ENCODE results near the gene GPAT3. TPM values are rescaled to one million over a fixed set of nuclear protein-coding genes. Genes with fewer than 3 reads are reported as not detected.

The GPAT3 gene
- total and polyA plus RNA-seq, 2 experiments from 2014 or later = 1.2 to 2.0 TPM

GRCh38 chr4:83569429-83569828 is 33.5 kb downstream of the GPAT3 start:
- no peaks in the 10 kb centered on the region for H3K27me3 ChIP-seq (ENCODE audit: insufficient read depth)
- Mint-ChIP-seq H3K4me1 (no peaks in the 10 kb centered on the region), H3K27ac (no peak overlapping the region), H3K9me3 (no peaks in the 10 kb centered on the region), H3K36me3 (ENCODE audit: low read depth) (no peaks in the 10 kb centered on the region), H3K27me3 (ENCODE audit: insufficient read depth, low read depth, poor library complexity) (no peaks in the 10 kb centered on the region), H3K4me3 (no peak overlapping the region)
- no peaks in the 10 kb centered on the region for H3F3A ChIP-seq (replicated peaks; ENCODE audit: low read depth)
- TF ChIP-seq EZH2phosphoT487 (IDR thresholded peaks at IDR 0.05; ENCODE audit: unreplicated experiment) (no peak), STAT1 (IDR thresholded peaks at IDR 0.05; ENCODE audit: unreplicated experiment) (no peak), ETS1 (IDR thresholded peaks at IDR 0.05) (no peak)
- TF ChIP-seq, protein P1, sequence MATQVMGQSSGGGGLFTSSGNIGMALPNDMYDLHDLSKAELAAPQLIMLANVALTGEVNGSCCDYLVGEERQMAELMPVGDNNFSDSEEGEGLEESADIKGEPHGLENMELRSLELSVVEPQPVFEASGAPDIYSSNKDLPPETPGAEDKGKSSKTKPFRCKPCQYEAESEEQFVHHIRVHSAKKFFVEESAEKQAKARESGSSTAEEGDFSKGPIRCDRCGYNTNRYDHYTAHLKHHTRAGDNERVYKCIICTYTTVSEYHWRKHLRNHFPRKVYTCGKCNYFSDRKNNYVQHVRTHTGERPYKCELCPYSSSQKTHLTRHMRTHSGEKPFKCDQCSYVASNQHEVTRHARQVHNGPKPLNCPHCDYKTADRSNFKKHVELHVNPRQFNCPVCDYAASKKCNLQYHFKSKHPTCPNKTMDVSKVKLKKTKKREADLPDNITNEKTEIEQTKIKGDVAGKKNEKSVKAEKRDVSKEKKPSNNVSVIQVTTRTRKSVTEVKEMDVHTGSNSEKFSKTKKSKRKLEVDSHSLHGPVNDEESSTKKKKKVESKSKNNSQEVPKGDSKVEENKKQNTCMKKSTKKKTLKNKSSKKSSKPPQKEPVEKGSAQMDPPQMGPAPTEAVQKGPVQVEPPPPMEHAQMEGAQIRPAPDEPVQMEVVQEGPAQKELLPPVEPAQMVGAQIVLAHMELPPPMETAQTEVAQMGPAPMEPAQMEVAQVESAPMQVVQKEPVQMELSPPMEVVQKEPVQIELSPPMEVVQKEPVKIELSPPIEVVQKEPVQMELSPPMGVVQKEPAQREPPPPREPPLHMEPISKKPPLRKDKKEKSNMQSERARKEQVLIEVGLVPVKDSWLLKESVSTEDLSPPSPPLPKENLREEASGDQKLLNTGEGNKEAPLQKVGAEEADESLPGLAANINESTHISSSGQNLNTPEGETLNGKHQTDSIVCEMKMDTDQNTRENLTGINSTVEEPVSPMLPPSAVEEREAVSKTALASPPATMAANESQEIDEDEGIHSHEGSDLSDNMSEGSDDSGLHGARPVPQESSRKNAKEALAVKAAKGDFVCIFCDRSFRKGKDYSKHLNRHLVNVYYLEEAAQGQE (IDR thresholded peaks at IDR 0.05; ENCODE audit: unreplicated experiment) = no peak
- H3K4me2 ChIP-seq = no peak overlapping the region
- no peak for DNase-seq (ENCODE audit: low spot score)
- no peaks in the 10 kb centered on the region for H3K9me2 ChIP-seq (ENCODE audit: insufficient read depth)
- H3K36me3 ChIP-seq (ENCODE audit: insufficient read depth) = no peaks in the 10 kb centered on the region
- no peaks in the 10 kb centered on the region for H3K4me1 ChIP-seq (ENCODE audit: insufficient read depth)
- no peaks in the 10 kb centered on the region for H3K79me2 ChIP-seq (replicated peaks; ENCODE audit: insufficient read depth)
- 0 out of 2 replicates have a peak overlapping the region, but pooled peaks have one; percentile 14 for H2AFZ ChIP-seq
- H4K20me1 ChIP-seq (replicated peaks; ENCODE audit: insufficient read depth) = no peaks in the 10 kb centered on the region
- no peak overlapping the region for H3K27ac ChIP-seq (ENCODE audit: low read depth)
- ATAC-seq = no peak
- no peak overlapping the region for H3K4me3 ChIP-seq

GRCh38 chr4:83569987-83570386 is 34.1 kb downstream of the GPAT3 start:
- no peaks in the 10 kb centered on the region for H3F3A ChIP-seq (replicated peaks; ENCODE audit: low read depth)
- no peaks in the 10 kb centered on the region for H3K9me2 ChIP-seq (ENCODE audit: insufficient read depth)
- no peaks in the 10 kb centered on the region for H3K4me1 ChIP-seq (ENCODE audit: insufficient read depth)
- no peak overlapping the region for H3K27ac ChIP-seq (ENCODE audit: low read depth)
- DNase-seq (ENCODE audit: low spot score) (no peak), ATAC-seq (no peak)
- H3K36me3 ChIP-seq (ENCODE audit: insufficient read depth) = no peaks in the 10 kb centered on the region
- H3K27ac Mint-ChIP-seq = no peak overlapping the region
- no peaks in the 10 kb centered on the region for H3K79me2 ChIP-seq (replicated peaks; ENCODE audit: insufficient read depth)
- H4K20me1 ChIP-seq (replicated peaks; ENCODE audit: insufficient read depth) = no peaks in the 10 kb centered on the region
- no peak overlapping the region for H3K4me2 ChIP-seq
- no peak overlapping the region for H3K4me3 Mint-ChIP-seq
- no peaks in the 10 kb centered on the region for H3K27me3 Mint-ChIP-seq (ENCODE audit: insufficient read depth, low read depth, poor library complexity)
- no peak overlapping the region for H2AFZ ChIP-seq
- H3K36me3 Mint-ChIP-seq (ENCODE audit: low read depth) = no peaks in the 10 kb centered on the region
- H3K27me3 ChIP-seq (ENCODE audit: insufficient read depth) = no peaks in the 10 kb centered on the region
- H3K4me1 Mint-ChIP-seq = no peaks in the 10 kb centered on the region
- no peak overlapping the region for H3K4me3 ChIP-seq
- no peaks in the 10 kb centered on the region for H3K9me3 Mint-ChIP-seq
- no peak for TF ChIP-seq ZNF114 (CRISPR knock-in tag; IDR thresholded peaks at IDR 0.05)
- TF ChIP-seq CREB1 (CRISPR knock-in tag; IDR thresholded peaks at IDR 0.05; ENCODE audit: low read depth) = no peak
- TF ChIP-seq, protein P1 (IDR thresholded peaks at IDR 0.05; ENCODE audit: unreplicated experiment) = no peak

Data from GM23338 (cell line).